Measurements from ENCODE around the gene IGSF11.

The IGSF11 gene

GRCh38 chr3:119019767-119020518 lies 14.7 kb downstream of the IGSF11 start:
- DNase-seq (ENCODE audit: low read depth in 1 of 2, low spot score in 1 of 2), result no peak
- no peak for TF ChIP-seq JUND (IDR thresholded peaks at IDR 0.05; ENCODE audit: low read depth)
- in situ Hi-C loops (cut with HindIII; ENCODE audit: low pct_unique_long_range_greater_than_20kb, low sequenced_read_pairs), result no loop called here

DNA sequence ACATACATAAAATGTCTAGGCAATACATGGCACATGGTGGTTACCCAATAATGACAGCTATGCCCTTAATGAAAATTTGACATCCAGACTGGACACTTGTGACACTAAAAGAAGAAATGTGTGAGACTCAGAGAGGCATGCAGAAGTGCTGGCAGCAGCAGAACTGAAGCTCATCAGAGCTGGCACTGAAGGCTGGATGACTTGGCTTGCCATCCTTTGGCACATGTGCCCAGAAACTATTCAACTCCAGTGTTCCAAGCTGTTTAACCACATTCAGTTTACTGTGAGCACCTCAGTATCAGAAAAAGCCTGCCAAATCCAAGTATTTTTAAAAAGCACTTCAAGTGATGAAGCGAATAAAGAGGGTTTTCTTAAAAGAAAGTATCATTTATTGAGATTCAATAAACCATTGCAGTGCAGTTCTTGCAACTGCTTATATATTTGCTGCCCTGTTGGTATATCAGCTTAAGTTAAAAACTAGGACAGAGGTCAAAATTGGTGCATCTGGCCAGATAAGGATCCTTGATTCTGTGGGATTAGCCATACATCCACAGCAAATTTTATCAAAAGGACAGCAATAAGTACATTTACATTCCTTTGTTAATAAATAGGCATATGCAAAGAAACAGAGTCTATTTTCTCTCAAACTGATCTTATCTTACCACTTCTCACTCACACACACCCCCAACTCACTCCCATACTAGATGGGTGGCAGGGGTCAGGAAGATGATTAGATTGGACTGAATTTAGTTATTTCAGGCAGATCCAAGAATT lies 15.8 kb downstream of the IGSF11 start:
- no peak for TF ChIP-seq JUND (IDR thresholded peaks at IDR 0.05; ENCODE audit: low read depth)
- no peak for DNase-seq (ENCODE audit: low read depth in 1 of 2, low spot score in 1 of 2)
- in situ Hi-C loops (cut with HindIII; ENCODE audit: low pct_unique_long_range_greater_than_20kb, low sequenced_read_pairs), result no loop called here

DNA sequence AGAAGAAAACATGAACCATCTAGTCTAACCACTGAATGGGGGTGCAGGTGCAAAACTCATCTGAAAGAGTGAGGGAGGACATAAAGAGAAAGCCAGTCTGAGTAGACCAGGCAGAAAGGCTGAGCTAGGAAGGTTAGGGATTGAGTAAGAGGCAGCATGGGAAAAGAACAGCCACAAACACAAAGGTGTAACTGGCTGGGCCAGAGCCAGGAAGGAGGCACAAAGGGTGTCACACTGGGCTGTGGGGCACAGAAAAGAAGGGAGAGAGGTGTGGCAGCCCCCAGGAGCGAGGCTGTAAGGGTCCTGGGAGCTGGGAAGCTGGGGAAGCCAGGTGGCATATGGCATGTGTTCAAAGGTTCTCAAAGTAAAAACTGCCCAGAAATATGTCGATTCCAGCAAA lies 18.7 kb downstream of the IGSF11 start:
- DNase-seq (ENCODE audit: low read depth in 1 of 2, low spot score in 1 of 2), result no peak
- in situ Hi-C loops (cut with HindIII; ENCODE audit: low pct_unique_long_range_greater_than_20kb, low sequenced_read_pairs), result no loop called here
- TF ChIP-seq JUND (IDR thresholded peaks at IDR 0.05; ENCODE audit: low read depth), result no peak

DNA sequence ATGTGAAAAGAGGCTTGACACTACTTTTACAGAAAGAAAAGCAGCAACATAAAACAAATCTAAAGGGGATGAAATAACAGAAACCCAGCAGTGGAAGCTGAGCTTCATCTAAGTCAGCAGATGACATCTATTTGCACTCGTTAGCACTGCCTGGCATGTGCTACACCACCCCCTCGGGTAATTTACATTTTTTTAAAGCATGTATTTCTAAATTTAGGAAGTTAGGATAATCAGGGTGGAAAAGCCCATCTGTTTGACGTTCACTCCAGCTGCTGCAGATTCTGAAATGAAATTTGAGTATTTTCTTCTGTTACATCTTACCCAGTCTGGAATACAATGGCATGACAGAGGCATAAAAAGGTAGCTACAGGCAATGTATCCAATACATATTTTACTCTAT lies 20.7 kb downstream of the IGSF11 start:
- no peak for TF ChIP-seq JUND (IDR thresholded peaks at IDR 0.05; ENCODE audit: low read depth)
- in situ Hi-C loops (cut with HindIII; ENCODE audit: low pct_unique_long_range_greater_than_20kb, low sequenced_read_pairs), result no loop called here
- DNase-seq (ENCODE audit: low read depth in 1 of 2, low spot score in 1 of 2), result no peak

DNA sequence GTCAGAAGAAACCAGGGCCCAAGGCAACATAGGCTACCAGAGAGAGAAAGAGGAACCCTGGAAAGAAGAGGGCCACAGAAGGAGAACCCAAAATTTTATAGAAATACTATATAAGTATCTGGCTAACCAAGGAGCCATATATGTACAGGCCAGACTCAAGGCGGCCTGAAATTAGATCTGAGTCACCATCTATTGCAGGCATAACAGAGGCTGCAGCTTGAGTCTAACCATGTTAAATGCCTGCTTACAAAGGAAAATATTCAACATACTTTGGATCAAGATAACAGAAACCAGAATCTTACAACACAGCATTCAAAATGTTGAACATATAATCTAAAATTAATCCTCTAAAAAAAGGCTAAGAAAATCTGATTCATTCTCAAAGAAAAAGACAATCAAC lies 23.1 kb downstream of the IGSF11 start:
- no peak for DNase-seq (ENCODE audit: low read depth in 1 of 2, low spot score in 1 of 2)
- in situ Hi-C loops (cut with HindIII; ENCODE audit: low pct_unique_long_range_greater_than_20kb, low sequenced_read_pairs), result no loop called here
- TF ChIP-seq JUND (IDR thresholded peaks at IDR 0.05; ENCODE audit: low read depth), result no peak

DNA sequence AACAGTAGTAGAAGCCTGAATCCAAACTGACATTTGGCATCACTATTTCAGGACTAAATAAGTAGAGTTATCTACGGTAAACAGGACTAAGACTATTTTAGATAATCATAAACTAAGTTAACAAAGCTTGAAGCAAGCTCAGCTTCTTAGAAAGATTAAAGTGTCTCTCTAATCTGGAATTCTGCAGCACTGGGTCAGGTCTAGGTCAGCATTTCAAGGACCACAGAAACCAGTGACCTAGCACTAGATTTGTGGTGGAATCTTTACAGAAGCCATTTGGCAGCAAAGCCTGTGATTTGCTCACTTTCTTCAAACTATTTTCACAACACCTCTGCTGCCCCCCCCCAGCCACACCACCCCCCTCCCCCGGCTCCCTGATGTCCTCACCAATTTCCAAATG lies 37.5 kb downstream of the IGSF11 start:
- DNase-seq (ENCODE audit: low read depth in 1 of 2, low spot score in 1 of 2), result no peak
- no peak for TF ChIP-seq JUND (IDR thresholded peaks at IDR 0.05; ENCODE audit: low read depth)
- in situ Hi-C loops (cut with HindIII; ENCODE audit: low pct_unique_long_range_greater_than_20kb, low sequenced_read_pairs), result no loop called here

DNA sequence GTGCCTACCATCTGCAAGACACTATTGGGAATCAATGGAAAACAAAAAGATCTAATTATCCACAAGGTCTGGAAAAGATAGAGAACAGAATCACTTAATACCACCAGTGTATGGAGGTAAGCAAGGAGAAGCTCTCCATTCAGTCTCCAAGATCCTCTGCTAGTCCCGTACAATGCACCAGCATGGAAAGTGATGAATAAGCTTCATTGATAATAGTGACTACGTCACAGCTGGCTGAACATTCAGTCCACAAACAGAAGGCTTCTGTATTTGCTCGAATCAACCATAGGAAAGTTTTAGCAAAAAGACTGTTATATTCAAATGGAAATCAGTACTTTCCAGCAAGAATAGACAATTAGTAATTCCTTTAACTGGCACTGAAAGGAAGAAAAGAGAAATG lies 42.9 kb downstream of the IGSF11 start:
- no peak for DNase-seq (ENCODE audit: low read depth in 1 of 2, low spot score in 1 of 2)
- no peak for TF ChIP-seq JUND (IDR thresholded peaks at IDR 0.05; ENCODE audit: low read depth)
- in situ Hi-C loops (cut with HindIII; ENCODE audit: low pct_unique_long_range_greater_than_20kb, low sequenced_read_pairs), result no loop called here

- in situ Hi-C loops (cut with HindIII; ENCODE audit: low pct_unique_long_range_greater_than_20kb, low sequenced_read_pairs), result no loop called here
- no peak for TF ChIP-seq JUND (IDR thresholded peaks at IDR 0.05; ENCODE audit: low read depth)
- DNase-seq (ENCODE audit: low read depth in 1 of 2, low spot score in 1 of 2), result no peak
Observed at GRCh38 chr3:118990823-118991560, 43.7 kb downstream of the IGSF11 start.

- in situ Hi-C loops (cut with HindIII; ENCODE audit: low pct_unique_long_range_greater_than_20kb, low sequenced_read_pairs), result no loop called here
Observed at GRCh38 chr3:118988198-118989130, 46.2 kb downstream of the IGSF11 start.

DNA sequence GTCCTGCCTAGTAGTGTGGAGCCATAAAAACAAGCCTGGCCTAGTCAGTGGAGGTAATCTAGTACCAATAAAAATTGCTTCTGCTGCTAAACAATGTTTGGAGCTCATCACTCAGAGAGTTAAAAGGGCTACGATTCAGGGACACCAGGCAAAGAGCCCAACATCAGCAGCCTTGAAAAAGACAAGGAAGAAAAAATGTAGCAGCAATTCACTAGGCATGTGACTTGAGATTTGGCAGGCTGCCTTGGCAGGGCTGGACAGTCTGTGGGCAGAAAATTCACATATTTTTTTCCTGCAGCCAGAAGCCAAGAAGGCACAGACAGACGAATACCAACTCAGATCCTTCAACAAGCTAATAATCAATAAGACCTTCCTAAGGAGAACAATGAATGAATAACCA lies 47.2 kb downstream of the IGSF11 start:
- in situ Hi-C loops (cut with HindIII; ENCODE audit: low pct_unique_long_range_greater_than_20kb, low sequenced_read_pairs), result no loop called here
- no peak for TF ChIP-seq JUND (IDR thresholded peaks at IDR 0.05; ENCODE audit: low read depth)
- no peak for DNase-seq (ENCODE audit: low read depth in 1 of 2, low spot score in 1 of 2)

More at GRCh38 chr3:118988198-118989130, 46.2 kb downstream of the IGSF11 start:
- DNase-seq (ENCODE audit: low read depth in 1 of 2, low spot score in 1 of 2), result no peak
- no peak for TF ChIP-seq JUND (IDR thresholded peaks at IDR 0.05; ENCODE audit: low read depth)

- no peak for TF ChIP-seq JUND (IDR thresholded peaks at IDR 0.05; ENCODE audit: low read depth)
- in situ Hi-C loops (cut with HindIII; ENCODE audit: low pct_unique_long_range_greater_than_20kb, low sequenced_read_pairs), result no loop called here
- no peak for DNase-seq (ENCODE audit: low read depth in 1 of 2, low spot score in 1 of 2)
Observed at GRCh38 chr3:118986734-118987133, 47.9 kb downstream of the IGSF11 start.

DNA sequence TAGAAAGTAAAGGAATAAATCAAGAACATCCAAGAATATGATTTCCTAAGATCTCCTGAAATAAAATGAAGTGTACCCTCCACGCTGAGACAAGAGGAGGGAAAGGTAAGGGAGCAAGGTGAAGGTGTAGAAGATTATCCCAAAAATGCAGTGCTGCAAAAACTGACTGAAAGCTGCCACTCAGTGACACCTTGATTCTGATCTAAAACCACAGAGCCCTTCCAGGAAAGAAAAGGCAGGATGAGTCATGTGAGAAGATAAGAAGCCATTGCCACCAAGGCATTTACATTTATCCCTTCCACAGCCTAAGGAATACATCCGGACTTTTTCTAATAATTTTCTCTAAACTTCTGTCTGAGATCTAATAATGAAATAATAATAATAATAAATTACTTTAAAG lies 49.9 kb downstream of the IGSF11 start:
- DNase-seq (ENCODE audit: low read depth in 1 of 2, low spot score in 1 of 2), result no peak
- in situ Hi-C loops (cut with HindIII; ENCODE audit: low pct_unique_long_range_greater_than_20kb, low sequenced_read_pairs), result no loop called here
- TF ChIP-seq JUND (IDR thresholded peaks at IDR 0.05; ENCODE audit: low read depth), result no peak
